ENCODE results near the gene ITGB8.

- TF ChIP-seq CTCF (IDR thresholded peaks at IDR 0.05) (no peak), POLR2A (IDR thresholded peaks at IDR 0.05) (no peak)
These were observed 1.5 kb downstream of the ITGB8 start for GRCh38 chr7:20331910-20332813.
